Measurements from ENCODE around the gene ARAP1.
A peak's percentile ranks its signal among the peaks of the same experiment; 100 is the strongest.

The ARAP1 gene

GRCh38 chr11:72778535-72779494, 26.6 kb upstream of the ARAP1 start:
- 76 to 89% methylated on average over 3 to 4 of the region's 7 CpGs for WGBS, 2 experiments (ENCODE audit: insufficient coverage in 2 of 2)
- peaks cover 9% of the 10 kb centered on the region for H3K4me1 ChIP-seq (ENCODE audit: control insufficient read depth, insufficient read depth, low read length, poor library complexity, severe bottlenecking)
- no peak overlapping the region for H3K27ac ChIP-seq (ENCODE audit: low read depth, low read length, severe bottlenecking)
- no peaks in the 10 kb centered on the region for H3K36me3 ChIP-seq (ENCODE audit: control insufficient read depth, insufficient read depth, low read length)
- no peak overlapping the region for H3K4me3 ChIP-seq (ENCODE audit: extremely low read depth, insufficient read depth, low read length, poor library complexity, severe bottlenecking)
- no peaks in the 10 kb centered on the region for H3K9me3 ChIP-seq (ENCODE audit: control insufficient read depth, low read length)

- Histone ChIP-seq H3K9me3 (ENCODE audit: control insufficient read depth, low read length) (no peaks in the 10 kb centered on the region), H3K36me3 (ENCODE audit: control insufficient read depth, insufficient read depth, low read length) (no peaks in the 10 kb centered on the region), H3K4me3 (ENCODE audit: extremely low read depth, insufficient read depth, low read length, poor library complexity, severe bottlenecking) (no peak overlapping the region), H3K27ac (ENCODE audit: low read depth, low read length, severe bottlenecking) (no peak overlapping the region), H3K4me1 (ENCODE audit: control insufficient read depth, insufficient read depth, low read length, poor library complexity, severe bottlenecking) (peaks cover 18% of the 10 kb centered on the region)
- WGBS, 2 experiments (ENCODE audit: insufficient coverage in 2 of 2) = 83% methylated on average over 2 of the region's 5 CpGs; no CpG with 5 or more reads in 1 of the 2 experiments
Measured at GRCh38 chr11:72777755-72778278, 25.6 kb upstream of the ARAP1 start.

DNA sequence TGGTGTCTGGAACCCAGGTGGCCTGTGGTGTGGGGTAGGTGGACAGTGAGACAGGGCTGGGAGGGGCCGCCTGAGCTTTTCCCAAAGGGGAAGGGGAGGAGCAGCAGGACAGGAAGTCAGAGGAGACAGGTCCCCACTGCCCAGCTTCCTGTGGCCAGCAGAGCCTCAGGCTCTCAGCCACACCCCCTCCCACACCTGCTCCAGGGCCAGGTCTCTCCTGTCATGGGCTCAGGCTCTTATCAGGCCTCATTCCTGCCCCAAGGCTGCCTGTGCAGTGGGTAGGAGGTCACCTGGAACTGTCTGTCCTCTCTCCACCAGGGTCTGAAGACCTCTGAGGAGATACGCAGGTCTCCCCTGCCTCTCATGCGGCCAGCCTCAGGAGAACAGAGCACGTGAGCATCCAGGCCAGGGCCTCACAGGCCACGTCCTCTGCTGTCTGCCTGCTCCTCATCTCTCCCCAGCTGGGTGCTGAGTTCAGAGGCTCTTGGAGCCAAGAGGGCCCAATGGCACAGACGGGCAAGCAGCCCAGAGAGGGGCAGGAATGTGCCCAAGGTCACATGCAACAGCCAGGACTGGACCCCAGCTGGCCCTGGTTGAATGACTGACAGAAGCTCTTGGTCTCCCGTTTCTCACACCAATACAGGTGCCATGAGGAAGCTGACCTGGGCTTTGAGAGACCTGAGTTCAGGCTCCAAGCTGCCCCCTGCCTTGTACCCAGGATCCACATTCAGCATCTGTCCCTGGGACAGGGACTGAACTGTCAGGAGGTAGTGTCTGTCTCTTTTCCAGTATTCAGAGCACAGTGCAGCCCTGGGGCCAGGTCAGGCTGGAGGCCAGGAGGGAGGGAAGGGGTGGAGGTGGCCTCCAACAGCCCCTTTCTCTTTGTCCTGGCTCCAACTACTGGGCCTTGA, 24.9 kb upstream of the ARAP1 start:
- no peaks in the 10 kb centered on the region for H3K36me3 ChIP-seq (ENCODE audit: control insufficient read depth, insufficient read depth, low read length)
- no peak overlapping the region for H3K27ac ChIP-seq (ENCODE audit: low read depth, low read length, severe bottlenecking)
- WGBS, 2 experiments (ENCODE audit: insufficient coverage in 2 of 2) = 92 to 93% methylated on average over 5 to 7 of the region's 7 CpGs
- H3K4me3 ChIP-seq (ENCODE audit: extremely low read depth, insufficient read depth, low read length, poor library complexity, severe bottlenecking) = no peak overlapping the region
- no peaks in the 10 kb centered on the region for H3K9me3 ChIP-seq (ENCODE audit: control insufficient read depth, low read length)
- H3K4me1 ChIP-seq (ENCODE audit: control insufficient read depth, insufficient read depth, low read length, poor library complexity, severe bottlenecking) = peaks cover 25% of the 10 kb centered on the region

- no peak overlapping the region for H3K27ac ChIP-seq (ENCODE audit: low read depth, low read length, severe bottlenecking)
- peaks cover 34% of the 10 kb centered on the region for H3K4me1 ChIP-seq (ENCODE audit: control insufficient read depth, insufficient read depth, low read length, poor library complexity, severe bottlenecking)
- no peak overlapping the region for H3K4me3 ChIP-seq (ENCODE audit: extremely low read depth, insufficient read depth, low read length, poor library complexity, severe bottlenecking)
- H3K9me3 ChIP-seq (ENCODE audit: control insufficient read depth, low read length) = no peaks in the 10 kb centered on the region
- H3K36me3 ChIP-seq (ENCODE audit: control insufficient read depth, insufficient read depth, low read length) = no peaks in the 10 kb centered on the region
- WGBS, 2 experiments (ENCODE audit: insufficient coverage in 2 of 2) = 91 to 98% methylated on average over 8 to 9 of the region's 9 CpGs
Measured at GRCh38 chr11:72776117-72776843, 24.1 kb upstream of the ARAP1 start.

GRCh38 chr11:72775288-72776110, 23.3 kb upstream of the ARAP1 start:
- no peak overlapping the region for H3K4me3 ChIP-seq (ENCODE audit: extremely low read depth, insufficient read depth, low read length, poor library complexity, severe bottlenecking)
- H3K4me1 ChIP-seq (ENCODE audit: control insufficient read depth, insufficient read depth, low read length, poor library complexity, severe bottlenecking) = peaks cover 38% of the 10 kb centered on the region
- H3K36me3 ChIP-seq (ENCODE audit: control insufficient read depth, insufficient read depth, low read length) = no peaks in the 10 kb centered on the region
- WGBS, 2 experiments (ENCODE audit: insufficient coverage in 2 of 2) = 85 to 96% methylated on average over 6 to 7 of the region's 7 CpGs
- no peak overlapping the region for H3K27ac ChIP-seq (ENCODE audit: low read depth, low read length, severe bottlenecking)
- H3K9me3 ChIP-seq (ENCODE audit: control insufficient read depth, low read length) = no peaks in the 10 kb centered on the region

GRCh38 chr11:72774499-72774898, 22.3 kb upstream of the ARAP1 start:
- 76 to 92% methylated on average over 4 of the region's 6 CpGs for WGBS, 2 experiments (ENCODE audit: insufficient coverage in 2 of 2)
- H3K4me1 ChIP-seq (ENCODE audit: control insufficient read depth, insufficient read depth, low read length, poor library complexity, severe bottlenecking) = peaks cover 38% of the 10 kb centered on the region
- no peaks in the 10 kb centered on the region for H3K36me3 ChIP-seq (ENCODE audit: control insufficient read depth, insufficient read depth, low read length)
- no peak overlapping the region for H3K27ac ChIP-seq (ENCODE audit: low read depth, low read length, severe bottlenecking)
- no peaks in the 10 kb centered on the region for H3K9me3 ChIP-seq (ENCODE audit: control insufficient read depth, low read length)
- H3K4me3 ChIP-seq (ENCODE audit: extremely low read depth, insufficient read depth, low read length, poor library complexity, severe bottlenecking) = no peak overlapping the region

DNA sequence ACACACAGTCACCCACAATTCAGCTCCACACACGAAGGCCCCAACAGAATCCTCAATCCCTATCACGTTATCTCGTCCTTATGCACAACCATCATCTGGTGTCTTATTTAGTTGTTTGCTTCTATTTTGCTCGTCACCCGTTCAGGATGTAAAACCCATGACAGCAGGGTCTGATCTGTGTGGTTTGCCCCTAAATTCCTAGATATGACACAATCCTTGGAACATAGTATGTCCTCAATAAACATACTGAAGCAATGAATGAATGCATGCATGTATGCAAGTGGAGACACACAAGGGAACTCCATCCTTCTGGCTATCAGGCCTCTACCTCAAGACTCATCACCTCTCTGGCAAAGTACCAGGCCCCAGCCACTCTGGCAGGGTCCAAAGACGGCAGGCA, 21.5 kb upstream of the ARAP1 start:
- H3K4me1 ChIP-seq (ENCODE audit: control insufficient read depth, insufficient read depth, low read length, poor library complexity, severe bottlenecking) = peaks cover 39% of the 10 kb centered on the region
- H3K36me3 ChIP-seq (ENCODE audit: control insufficient read depth, insufficient read depth, low read length) = no peaks in the 10 kb centered on the region
- WGBS, 2 experiments (ENCODE audit: insufficient coverage in 2 of 2) = 88 to 100% methylated on average over 2 to 5 of the region's 6 CpGs
- H3K4me3 ChIP-seq (ENCODE audit: extremely low read depth, insufficient read depth, low read length, poor library complexity, severe bottlenecking) = no peak overlapping the region
- no peaks in the 10 kb centered on the region for H3K9me3 ChIP-seq (ENCODE audit: control insufficient read depth, low read length)
- H3K27ac ChIP-seq (ENCODE audit: low read depth, low read length, severe bottlenecking) = peak overlapping the region; percentile 69

DNA sequence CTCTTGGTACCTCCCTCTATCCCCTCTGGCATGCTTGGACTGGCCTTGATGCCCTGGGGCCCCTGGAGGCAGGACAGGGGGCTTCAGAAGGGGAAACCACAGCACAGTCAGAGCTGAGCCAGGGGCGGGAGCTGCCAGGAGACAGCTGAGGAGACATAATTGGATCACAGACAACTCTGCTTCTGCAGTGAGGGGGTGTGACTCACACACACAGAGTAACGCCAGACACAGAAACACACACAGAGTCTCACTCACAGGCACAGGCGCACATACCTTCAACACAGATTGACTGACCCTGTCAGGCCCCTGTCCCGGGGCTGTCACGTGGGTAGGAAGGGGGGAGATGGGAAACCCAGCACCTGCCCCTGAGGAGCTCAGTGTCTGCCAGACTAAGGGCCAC, 21.1 kb upstream of the ARAP1 start:
- Histone ChIP-seq H3K27ac (ENCODE audit: low read depth, low read length, severe bottlenecking) (peak overlapping the region; percentile 69), H3K9me3 (ENCODE audit: control insufficient read depth, low read length) (no peaks in the 10 kb centered on the region), H3K4me3 (ENCODE audit: extremely low read depth, insufficient read depth, low read length, poor library complexity, severe bottlenecking) (no peak overlapping the region), H3K4me1 (ENCODE audit: control insufficient read depth, insufficient read depth, low read length, poor library complexity, severe bottlenecking) (peaks cover 40% of the 10 kb centered on the region), H3K36me3 (ENCODE audit: control insufficient read depth, insufficient read depth, low read length) (no peaks in the 10 kb centered on the region)
- WGBS, 2 experiments (ENCODE audit: insufficient coverage in 2 of 2) = 75 to 88% methylated on average over 1 of the region's 5 CpGs

GRCh38 chr11:72772059-72772458, 19.9 kb upstream of the ARAP1 start:
- Histone ChIP-seq H3K36me3 (ENCODE audit: control insufficient read depth, insufficient read depth, low read length) (no peaks in the 10 kb centered on the region), H3K27ac (ENCODE audit: low read depth, low read length, severe bottlenecking) (no peak overlapping the region), H3K4me1 (ENCODE audit: control insufficient read depth, insufficient read depth, low read length, poor library complexity, severe bottlenecking) (peaks cover 40% of the 10 kb centered on the region), H3K4me3 (ENCODE audit: extremely low read depth, insufficient read depth, low read length, poor library complexity, severe bottlenecking) (no peak overlapping the region), H3K9me3 (ENCODE audit: control insufficient read depth, low read length) (no peaks in the 10 kb centered on the region)
- WGBS, 2 experiments (ENCODE audit: insufficient coverage in 2 of 2) = 88 to 92% methylated on average over 12 of the region's 12 CpGs

All from mesodermal cell (in vitro differentiated cells).